SU-DHL-6 (cell line): Measurements from ENCODE around the gene ADARB2.

Experiments used
- H2AFZ ChIP-seq: fragments of 200-600 bp; sonication (generic); 2 replicates; pipeline ENCODE4 v1.6.1; 2014; ENCODE audit warnings: low read depth, mild to moderate bottlenecking, moderate library complexity, mixed read lengths, antibody characterized with exemption, low read length; ENCODE audit not compliant: severe bottlenecking
- H3F3A ChIP-seq: fragments of 200-600 bp; shearing (Covaris generic); 2 replicates; pipeline ENCODE4 v1.6.0; 2016; ENCODE audit warnings: antibody characterized with exemption, mild to moderate bottlenecking; ENCODE audit not compliant: insufficient read depth
- H3K27ac ChIP-seq: fragments of 200-600 bp; sonication (generic); 2 replicates; pipeline ENCODE4 v1.5.1; 2016; ENCODE audit warnings: low read depth, mild to moderate bottlenecking, low read length, moderate library complexity, mixed read lengths
- H3K27me3 ChIP-seq: fragments of 200-600 bp; sonication (generic), shearing (Covaris generic); 2 replicates; pipeline ENCODE4 v1.6.0; 2014; ENCODE audit warnings: mild to moderate bottlenecking, low read length
- H3K36me3 ChIP-seq: fragments of 200-600 bp; sonication (generic); 2 replicates; pipeline ENCODE4 v1.6.1; 2014; ENCODE audit warnings: mild to moderate bottlenecking, low read length, mixed read lengths
- H3K4me2 ChIP-seq: fragments of 300-600, 200-600 bp; shearing (Covaris generic), sonication (generic); 2 replicates; pipeline ENCODE4 v1.6.0; 2014; ENCODE audit warnings: low read length, low read depth, mild to moderate bottlenecking; ENCODE audit not compliant: poor library complexity, severe bottlenecking
- H3K4me3 ChIP-seq: fragments of 200-600 bp; sonication (generic); 2 replicates; pipeline ENCODE4 v1.5.1; 2014; ENCODE audit warnings: antibody characterized with exemption, low read length, mild to moderate bottlenecking, mixed read lengths; ENCODE audit not compliant: insufficient read depth, poor library complexity, severe bottlenecking
- H3K79me2 ChIP-seq: fragments of 200-600 bp; sonication (generic); 2 replicates; pipeline ENCODE4 v1.6.1; 2014; ENCODE audit warnings: mild to moderate bottlenecking, low read length, moderate library complexity; ENCODE audit not compliant: insufficient read depth
- H3K9ac ChIP-seq: fragments of 200-600 bp; sonication (generic); 2 replicates; pipeline ENCODE4 v1.7.0; 2014; ENCODE audit warnings: mild to moderate bottlenecking, low read length
- H3K9me2 ChIP-seq: fragments of 200-600 bp; sonication (generic); replicated peaks from 2 replicates; pipeline ENCODE4 v1.6.1; 2014; ENCODE audit warnings: low read length; ENCODE audit not compliant: insufficient read depth
- H3K9me3 ChIP-seq: fragments of 200-600 bp; sonication (generic); 2 replicates; pipeline ENCODE4 v1.6.1; 2014; ENCODE audit warnings: low read length, mixed read lengths; ENCODE audit not compliant: insufficient read depth
- H4K20me1 ChIP-seq: fragments of 200-600 bp; sonication (generic); 2 replicates; pipeline ENCODE4 v1.6.1; 2014; ENCODE audit warnings: low read depth, mild to moderate bottlenecking, antibody characterized with exemption, low read length, moderate library complexity, mixed read lengths
- EZH2phosphoT487 ChIP-seq: fragments of 200-600 bp; sonication (generic), shearing (Covaris generic); conservative IDR thresholded peaks from 2 replicates; pipeline ENCODE4 v1.6.1; 2018; ENCODE audit warnings: mild to moderate bottlenecking, antibody characterized with exemption, low read length, moderate library complexity, mixed read lengths
- TF ChIP-seq, protein P1 (sequence below): fragments of 200-600 bp; sonication (generic); IDR thresholded peaks from one replicate; pipeline ENCODE4 v1.5.1; 2017; ENCODE audit warnings: antibody characterized with exemption, mild to moderate bottlenecking, low read length, moderate library complexity; ENCODE audit not compliant: insufficient read depth, poor library complexity, severe bottlenecking

ADARB2 gene

GRCh38 chr10:1535301-1535965 is 201.9 kb downstream of the ADARB2 start:
- Histone ChIP-seq H3K27me3 (no peaks in the 10 kb centered on the region), H3K9me2 (no peaks in the 10 kb centered on the region), H3K4me3 (no peak overlapping the region), H3F3A (no peaks in the 10 kb centered on the region), H3K9me3 (no peaks in the 10 kb centered on the region), H3K36me3 (no peaks in the 10 kb centered on the region), H3K4me2 (no peak overlapping the region), H3K79me2 (no peaks in the 10 kb centered on the region), H3K27ac (no peak overlapping the region), H3K9ac (no peak overlapping the region), H2AFZ (no peak overlapping the region), H4K20me1 (no peaks in the 10 kb centered on the region)
- TF ChIP-seq EZH2phosphoT487, result no peak
- TF ChIP-seq, protein P1, sequence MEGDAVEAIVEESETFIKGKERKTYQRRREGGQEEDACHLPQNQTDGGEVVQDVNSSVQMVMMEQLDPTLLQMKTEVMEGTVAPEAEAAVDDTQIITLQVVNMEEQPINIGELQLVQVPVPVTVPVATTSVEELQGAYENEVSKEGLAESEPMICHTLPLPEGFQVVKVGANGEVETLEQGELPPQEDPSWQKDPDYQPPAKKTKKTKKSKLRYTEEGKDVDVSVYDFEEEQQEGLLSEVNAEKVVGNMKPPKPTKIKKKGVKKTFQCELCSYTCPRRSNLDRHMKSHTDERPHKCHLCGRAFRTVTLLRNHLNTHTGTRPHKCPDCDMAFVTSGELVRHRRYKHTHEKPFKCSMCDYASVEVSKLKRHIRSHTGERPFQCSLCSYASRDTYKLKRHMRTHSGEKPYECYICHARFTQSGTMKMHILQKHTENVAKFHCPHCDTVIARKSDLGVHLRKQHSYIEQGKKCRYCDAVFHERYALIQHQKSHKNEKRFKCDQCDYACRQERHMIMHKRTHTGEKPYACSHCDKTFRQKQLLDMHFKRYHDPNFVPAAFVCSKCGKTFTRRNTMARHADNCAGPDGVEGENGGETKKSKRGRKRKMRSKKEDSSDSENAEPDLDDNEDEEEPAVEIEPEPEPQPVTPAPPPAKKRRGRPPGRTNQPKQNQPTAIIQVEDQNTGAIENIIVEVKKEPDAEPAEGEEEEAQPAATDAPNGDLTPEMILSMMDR, result no peak

GRCh38 chr10:1534820-1535219 is 202.5 kb downstream of the ADARB2 start:
- H3K4me2 ChIP-seq, result no peak overlapping the region
- H3K27me3 ChIP-seq, result no peaks in the 10 kb centered on the region
- no peaks in the 10 kb centered on the region for H3K9me3 ChIP-seq
- H3K9me2 ChIP-seq, result no peaks in the 10 kb centered on the region
- H2AFZ ChIP-seq, result no peak overlapping the region
- no peak for TF ChIP-seq EZH2phosphoT487
- TF ChIP-seq, protein P1, result no peak
- H3K36me3 ChIP-seq, result no peaks in the 10 kb centered on the region
- no peaks in the 10 kb centered on the region for H3K79me2 ChIP-seq
- H4K20me1 ChIP-seq, result no peaks in the 10 kb centered on the region
- no peaks in the 10 kb centered on the region for H3F3A ChIP-seq
- H3K27ac ChIP-seq, result no peak overlapping the region
- no peak overlapping the region for H3K4me3 ChIP-seq
- H3K9ac ChIP-seq, result no peak overlapping the region

GRCh38 chr10:1532636-1533035 is 204.7 kb downstream of the ADARB2 start:
- H3K9me3 ChIP-seq, result no peaks in the 10 kb centered on the region
- H3K4me3 ChIP-seq, result no peak overlapping the region
- TF ChIP-seq, protein P1, result no peak
- TF ChIP-seq EZH2phosphoT487, result no peak
- H3K9me2 ChIP-seq, result no peaks in the 10 kb centered on the region
- no peak overlapping the region for H2AFZ ChIP-seq
- H3F3A ChIP-seq, result no peaks in the 10 kb centered on the region
- no peaks in the 10 kb centered on the region for H3K27me3 ChIP-seq
- no peak overlapping the region for H3K9ac ChIP-seq
- H3K4me2 ChIP-seq, result no peak overlapping the region
- no peaks in the 10 kb centered on the region for H4K20me1 ChIP-seq
- no peaks in the 10 kb centered on the region for H3K79me2 ChIP-seq
- no peak overlapping the region for H3K27ac ChIP-seq
- no peaks in the 10 kb centered on the region for H3K36me3 ChIP-seq
